CD14-positive monocyte (primary cell): Measurements from ENCODE around the gene ROPN1. TPM values are rescaled to one million over a fixed set of nuclear protein-coding genes. Genes with fewer than 3 reads are reported as not detected.

Source experiments
- DNase-seq, 3 donors: peaks; one replicate each; pipeline ENCODE4 v3.0.0-alpha.2; 2011 to 2022
- H2AFZ ChIP-seq: 2 replicates; pipeline ENCODE4 v1.6.0; 2012; ENCODE audit warnings: mild to moderate bottlenecking, low read depth, low read length, inconsistent platforms; ENCODE audit not compliant: insufficient read depth, poor library complexity, severe bottlenecking
- H3K27ac ChIP-seq, 2 donors: 1 replicate in 1 of 2; 2 replicates in 1 of 2; pipeline ENCODE4 v1.5.1; 2012 to 2013; ENCODE audit warnings: low read length in 2 of 2, control low read depth in 1 of 2, inconsistent platforms in 1 of 2, low read depth in 1 of 2, mild to moderate bottlenecking in 1 of 2
- H3K27me3 ChIP-seq, 2 donors: one replicate each; pipeline versions ENCODE4 v1.6.0 to v1.6.1; 2011 to 2013; ENCODE audit warnings: low read length in 2 of 2; ENCODE audit not compliant: control insufficient read depth in 2 of 2, insufficient read depth in 2 of 2
- H3K36me3 ChIP-seq, 2 donors: replicated peaks in 1 of 2; 1 replicate in 1 of 2; 2 replicates in 1 of 2; pipeline versions ENCODE4 v1.5.1 to v1.6.1; 2012 to 2013; ENCODE audit warnings: low read length in 2 of 2, control low read depth in 1 of 2, inconsistent platforms in 1 of 2, mild to moderate bottlenecking in 1 of 2; ENCODE audit not compliant: insufficient read depth in 2 of 2, control insufficient read depth in 1 of 2
- H3K4me1 ChIP-seq, 2 donors: 1 replicate in 1 of 2; 2 replicates in 1 of 2; pipeline versions ENCODE4 v1.5.1 to v1.6.1; 2012 to 2013; ENCODE audit warnings: low read length in 2 of 2, control low read depth in 1 of 2, inconsistent platforms in 1 of 2, mild to moderate bottlenecking in 1 of 2, moderate library complexity in 1 of 2; ENCODE audit not compliant: insufficient read depth in 2 of 2, control insufficient read depth in 1 of 2
- H3K4me2 ChIP-seq: replicated peaks from 2 replicates; pipeline ENCODE3; 2012; ENCODE audit warnings: low read length, moderate library complexity, mild to moderate bottlenecking; ENCODE audit not compliant: poor library complexity, severe bottlenecking; ENCODE audit errors: extremely low read depth
- H3K4me3 ChIP-seq, 3 experiments: fragments of 200-600 bp in 1 of 3; sonication (generic) in 1 of 3; replicated peaks in 1 of 3; 1 replicate in 2 of 3; 2 replicates in 1 of 3; pipeline ENCODE4 v1.5.1; 2011 to 2013; ENCODE audit warnings: low read length in 3 of 3, mild to moderate bottlenecking in 3 of 3, control low read depth in 2 of 3, low read depth in 2 of 3, inconsistent platforms in 1 of 3, moderate library complexity in 1 of 3
- H3K79me2 ChIP-seq: 2 replicates; pipeline ENCODE4 v1.6.0; 2012; ENCODE audit warnings: mild to moderate bottlenecking, control low read depth, inconsistent platforms, low read length, moderate library complexity; ENCODE audit not compliant: insufficient read depth
- H3K9ac ChIP-seq: 2 replicates; pipeline ENCODE4 v1.6.0; 2017; ENCODE audit warnings: low read length, mild to moderate bottlenecking; ENCODE audit not compliant: insufficient read depth, poor library complexity, severe bottlenecking
- H3K9me3 ChIP-seq, 2 donors: replicated peaks in 1 of 2; 1 replicate in 1 of 2; 2 replicates in 1 of 2; pipeline versions ENCODE4 v1.5.1 to v1.6.1; 2012 to 2013; ENCODE audit warnings: low read length in 2 of 2, control low read depth in 1 of 2; ENCODE audit not compliant: control insufficient read depth in 1 of 2, insufficient read depth in 1 of 2
- H4K20me1 ChIP-seq: 2 replicates; pipeline ENCODE4 v1.6.0; 2012; ENCODE audit warnings: mild to moderate bottlenecking, low read length, control low read depth, moderate library complexity; ENCODE audit not compliant: insufficient read depth
- H3K27ac Mint-ChIP-seq, 7 donors: one replicate each; pipeline ENCODE4 v1.8.0; 2020; ENCODE audit warnings: mild to moderate bottlenecking in 7 of 7, mixed read lengths in 7 of 7, moderate library complexity in 6 of 7, inconsistent platforms in 2 of 7
- H3K27me3 Mint-ChIP-seq, 3 donors: one replicate each; pipeline ENCODE4 v1.8.0; 2021 to 2022; ENCODE audit warnings: low read depth in 3 of 3, mild to moderate bottlenecking in 3 of 3, mixed read lengths in 3 of 3, moderate library complexity in 3 of 3, inconsistent platforms in 1 of 3
- H3K36me3 Mint-ChIP-seq, 2 donors: one replicate each; pipeline ENCODE4 v1.8.0; 2020; ENCODE audit warnings: mixed read lengths in 2 of 2, inconsistent platforms in 1 of 2, mild to moderate bottlenecking in 1 of 2
- H3K4me1 Mint-ChIP-seq: one replicate; pipeline ENCODE4 v1.8.0; 2020; ENCODE audit warnings: mild to moderate bottlenecking, mixed read lengths
- H3K4me3 Mint-ChIP-seq, 2 donors: one replicate each; pipeline ENCODE4 v1.8.0; 2020; ENCODE audit warnings: mild to moderate bottlenecking in 2 of 2, mixed read lengths in 2 of 2, moderate library complexity in 1 of 2
- H3K9me3 Mint-ChIP-seq, 7 donors: one replicate each; pipeline ENCODE4 v1.8.0; 2020 to 2022; ENCODE audit warnings: mixed read lengths in 7 of 7, mild to moderate bottlenecking in 6 of 7, moderate library complexity in 6 of 7, inconsistent platforms in 2 of 7
- WGBS: methylation state at CpG from one replicate; pipeline ENCODE4 v1.1.5; 2013; ENCODE audit warnings: missing lambda C conversion rate; ENCODE audit not compliant: insufficient coverage; 5-methylcytosine and 5-hydroxymethylcytosine counted together
- intact Hi-C, 2 donors: fragments of 100-400 bp; cut with micrococcal nuclease; formaldehyde crosslinking; loops; one replicate each; pipeline versions ENCODE4 v1.15.0 to v1.15.1; 2023
- polyA plus RNA-seq, 3 donors: library from polyadenylated mRNA; depleted of rRNA in 1 of 3; unstranded in 2 of 3; stranded (reverse) in 1 of 3; fragments of 300-500 nt in 2 of 3; fragments of >200 nt in 1 of 3; fragmentation: Illumina TruSeq in 2 of 3; gene quantifications; 1 replicate in 2 of 3; 2 replicates in 1 of 3; pipeline ENCODE4 v1.2.3, GENCODE V29; 2012 to 2021
- TF ChIP-seq, protein P1 (sequence below): fragments of 200-600 bp; IDR thresholded peaks from one replicate; pipeline ENCODE4 v1.8.0; 2022; ENCODE audit warnings: antibody characterized with exemption, mild to moderate bottlenecking

ROPN1 gene
- polyA plus RNA-seq, 3 donors = not detected

DNA sequence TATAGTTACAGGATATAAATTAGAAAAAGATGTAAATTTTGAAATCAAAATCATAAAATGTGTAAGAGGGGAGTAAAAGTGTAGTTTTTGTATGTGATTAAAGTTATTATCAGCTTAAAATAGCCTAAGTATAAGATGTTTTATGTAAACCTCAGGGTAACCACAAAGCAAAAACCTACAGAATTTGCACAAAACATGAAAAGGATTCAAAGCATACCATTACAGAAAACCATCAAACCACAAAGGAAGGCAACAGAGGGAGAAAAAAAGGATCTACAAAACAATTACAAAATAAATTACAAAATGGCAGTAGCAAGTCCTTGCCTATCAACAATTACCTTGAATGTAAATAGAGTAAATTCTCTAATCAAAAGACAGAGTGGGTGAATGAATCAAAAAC is 71.1 kb downstream of the ROPN1 start:
- Histone ChIP-seq H3K4me3 (no peak overlapping the region), H3K4me2 (no peak overlapping the region), H3K9me3 (peaks cover 12 to 28% of the 10 kb centered on the region in 2 donors), H2AFZ (no peak overlapping the region), H4K20me1 (no peaks in the 10 kb centered on the region), H3K79me2 (no peaks in the 10 kb centered on the region), H3K36me3 (peaks cover 11 to 61% of the 10 kb centered on the region in 2 donors), H3K9ac (no peak overlapping the region), H3K27me3 (no peaks in the 10 kb centered on the region), H3K27ac (no peak overlapping the region), H3K4me1 (no peaks in the 10 kb centered on the region)
- intact Hi-C loops = no loop called here
- H3K27ac Mint-ChIP-seq = no peak overlapping the region
- TF ChIP-seq, protein P1, sequence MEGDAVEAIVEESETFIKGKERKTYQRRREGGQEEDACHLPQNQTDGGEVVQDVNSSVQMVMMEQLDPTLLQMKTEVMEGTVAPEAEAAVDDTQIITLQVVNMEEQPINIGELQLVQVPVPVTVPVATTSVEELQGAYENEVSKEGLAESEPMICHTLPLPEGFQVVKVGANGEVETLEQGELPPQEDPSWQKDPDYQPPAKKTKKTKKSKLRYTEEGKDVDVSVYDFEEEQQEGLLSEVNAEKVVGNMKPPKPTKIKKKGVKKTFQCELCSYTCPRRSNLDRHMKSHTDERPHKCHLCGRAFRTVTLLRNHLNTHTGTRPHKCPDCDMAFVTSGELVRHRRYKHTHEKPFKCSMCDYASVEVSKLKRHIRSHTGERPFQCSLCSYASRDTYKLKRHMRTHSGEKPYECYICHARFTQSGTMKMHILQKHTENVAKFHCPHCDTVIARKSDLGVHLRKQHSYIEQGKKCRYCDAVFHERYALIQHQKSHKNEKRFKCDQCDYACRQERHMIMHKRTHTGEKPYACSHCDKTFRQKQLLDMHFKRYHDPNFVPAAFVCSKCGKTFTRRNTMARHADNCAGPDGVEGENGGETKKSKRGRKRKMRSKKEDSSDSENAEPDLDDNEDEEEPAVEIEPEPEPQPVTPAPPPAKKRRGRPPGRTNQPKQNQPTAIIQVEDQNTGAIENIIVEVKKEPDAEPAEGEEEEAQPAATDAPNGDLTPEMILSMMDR = no peak
- H3K9me3 Mint-ChIP-seq = peaks cover 22 to 37% (median 29%) of the 10 kb centered on the region in 7 donors
- H3K4me3 Mint-ChIP-seq = no peak overlapping the region
- H3K27me3 Mint-ChIP-seq = no peaks in the 10 kb centered on the region
- peaks cover 52 to 77% of the 10 kb centered on the region in 2 donors for H3K36me3 Mint-ChIP-seq
- H3K4me1 Mint-ChIP-seq = no peaks in the 10 kb centered on the region
- DNase-seq = no peak

DNA sequence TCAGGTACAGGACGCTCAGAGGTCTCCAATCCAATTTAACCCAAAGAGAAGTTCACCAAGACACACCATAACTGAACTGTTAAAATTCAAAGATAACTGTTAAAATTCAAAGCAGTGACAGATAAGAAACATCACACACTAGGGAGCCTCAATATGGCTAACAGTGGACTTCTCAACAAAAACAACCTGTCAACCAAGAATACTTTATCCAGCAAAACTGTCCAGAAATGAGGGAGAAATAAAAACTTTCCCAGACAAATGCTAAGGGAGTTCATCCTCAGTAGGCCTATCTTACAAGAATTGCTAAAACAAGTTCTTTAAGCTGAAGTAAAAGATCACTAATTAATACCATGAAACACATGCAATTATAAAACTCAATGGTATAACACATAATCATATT is 71.5 kb downstream of the ROPN1 start:
- Histone ChIP-seq H3K4me1 (no peaks in the 10 kb centered on the region), H3K4me2 (no peak overlapping the region), H3K79me2 (no peaks in the 10 kb centered on the region), H2AFZ (no peak overlapping the region), H3K9me3 (peaks cover 12 to 28% of the 10 kb centered on the region in 2 donors), H3K9ac (no peak overlapping the region), H4K20me1 (no peaks in the 10 kb centered on the region), H3K4me3 (no peak overlapping the region), H3K27me3 (no peaks in the 10 kb centered on the region), H3K27ac (no peak overlapping the region), H3K36me3 (peaks cover 11 to 60% of the 10 kb centered on the region in 2 donors)
- intact Hi-C loops = no loop called here
- Mint-ChIP-seq H3K36me3 (peaks cover 51 to 76% of the 10 kb centered on the region in 2 donors), H3K4me3 (no peak overlapping the region), H3K4me1 (no peaks in the 10 kb centered on the region), H3K27me3 (no peaks in the 10 kb centered on the region), H3K27ac (no peak overlapping the region), H3K9me3 (peaks cover 22 to 37% (median 28%) of the 10 kb centered on the region in 7 donors)
- TF ChIP-seq, protein P1 = no peak
- no peak for DNase-seq
- WGBS = 100% methylated on average over 1 of the region's 1 CpG
